Right hindlimb (tissue), 1 donor: ENCODE measurements around the gene OLA1.

Experiments used
- DNase-seq: peaks from one replicate; pipeline ENCODE4 v3.0.0-alpha.2; 2018

The OLA1 gene

DNA sequence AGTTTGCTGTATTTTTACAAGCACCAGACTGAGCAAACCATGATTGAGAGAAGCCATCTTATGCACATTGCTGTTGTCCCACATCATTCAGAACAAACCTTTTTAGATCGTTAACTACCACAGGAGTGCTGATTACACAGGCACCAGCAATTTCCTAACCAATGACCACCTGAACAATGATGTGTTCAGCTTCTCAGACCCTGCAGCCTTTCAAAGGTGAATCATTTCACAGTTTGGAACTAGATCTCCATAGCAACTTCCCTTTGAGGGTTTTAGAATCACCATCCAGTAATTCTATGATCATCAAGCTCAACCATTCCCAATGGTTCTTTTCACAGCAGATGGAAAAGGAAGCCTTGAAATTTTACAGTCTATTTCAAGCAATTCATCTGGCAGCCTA, 71.4 kb downstream of the OLA1 start:
- DNase-seq = no peak

- no peak for DNase-seq
Observed at GRCh38 chr2:174174741-174175140, 73.6 kb downstream of the OLA1 start.

DNA sequence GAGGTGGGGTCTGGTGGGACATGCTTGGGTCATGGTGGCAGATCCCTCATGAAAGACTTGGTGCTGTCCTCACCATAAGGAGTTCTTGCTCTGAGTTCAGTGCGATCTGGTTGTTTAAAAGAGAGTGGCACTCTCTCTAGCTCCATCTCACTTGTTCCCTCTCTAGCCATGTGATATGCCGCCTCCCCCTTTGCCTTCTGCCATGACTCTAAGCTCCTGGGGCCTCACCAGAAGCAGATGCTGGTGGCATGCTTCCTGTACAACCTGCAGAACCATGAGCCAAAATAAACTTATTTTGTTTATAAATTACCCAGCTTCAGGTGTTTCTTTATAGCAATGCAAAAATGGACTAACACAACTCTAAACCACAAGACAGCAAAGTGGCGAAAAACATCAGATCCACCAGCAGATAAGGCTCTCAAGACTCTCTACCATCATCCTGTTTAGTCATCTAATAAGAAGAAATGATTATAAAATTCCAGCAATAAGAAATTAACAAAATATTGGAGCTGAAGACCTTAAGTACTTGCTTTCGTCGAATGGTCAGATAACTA, 75.5 kb downstream of the OLA1 start:
- no peak for DNase-seq

DNA sequence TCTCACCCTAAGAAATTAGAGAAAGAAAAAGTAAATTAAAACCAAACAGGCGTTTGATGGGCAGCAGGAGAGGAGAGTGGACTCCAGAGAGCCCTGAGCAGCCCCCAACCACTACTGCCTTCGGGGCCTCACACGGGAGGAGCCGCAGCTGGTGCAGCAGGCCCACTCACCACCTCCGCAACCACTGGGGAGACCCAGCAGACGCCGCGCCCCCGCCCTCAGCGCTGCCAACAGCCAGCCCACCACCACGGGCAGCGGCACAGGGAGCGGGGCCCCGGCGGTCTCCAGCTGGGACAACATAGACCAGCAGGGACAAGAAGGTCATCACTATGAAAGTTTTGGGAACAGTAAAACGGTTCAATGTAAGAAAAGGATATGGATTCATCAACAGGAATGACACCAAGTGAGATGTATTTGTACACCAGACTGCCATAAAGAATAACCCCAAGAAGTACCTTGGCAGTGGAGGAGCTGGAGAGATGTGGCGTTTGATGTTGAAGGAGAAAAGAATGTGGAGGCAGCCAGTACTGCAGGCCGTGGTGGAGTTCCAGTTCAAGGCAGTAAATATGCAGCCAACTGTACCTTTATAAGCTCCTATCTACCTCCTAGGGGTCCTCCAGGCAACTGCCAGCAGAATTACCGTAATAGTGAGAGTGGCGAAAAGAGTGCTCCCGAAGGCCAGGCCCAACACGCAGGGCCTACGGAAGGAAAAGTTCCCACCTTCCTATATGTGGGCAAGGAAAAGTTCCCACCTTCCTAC, 76.5 kb downstream of the OLA1 start:
- DNase-seq = no peak

DNA sequence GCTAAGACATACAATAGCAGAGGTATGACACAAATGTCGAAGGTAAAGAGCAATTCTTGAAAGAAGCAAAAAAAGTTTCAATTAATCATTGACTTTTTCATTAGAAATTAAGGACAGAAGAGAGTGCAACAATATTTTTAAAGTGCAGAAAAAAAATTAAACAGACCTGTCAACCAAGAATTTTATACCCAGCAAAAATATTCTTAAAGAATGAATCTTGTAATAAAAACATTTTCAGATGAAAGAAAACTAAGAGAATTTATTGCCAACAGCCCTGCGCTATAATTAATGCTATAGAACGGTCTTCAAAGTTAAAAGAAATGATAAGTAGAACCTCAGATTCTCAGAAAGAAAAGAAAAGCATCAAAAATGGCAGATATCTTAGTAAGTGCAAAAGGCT, 79.0 kb downstream of the OLA1 start:
- no peak for DNase-seq

DNA sequence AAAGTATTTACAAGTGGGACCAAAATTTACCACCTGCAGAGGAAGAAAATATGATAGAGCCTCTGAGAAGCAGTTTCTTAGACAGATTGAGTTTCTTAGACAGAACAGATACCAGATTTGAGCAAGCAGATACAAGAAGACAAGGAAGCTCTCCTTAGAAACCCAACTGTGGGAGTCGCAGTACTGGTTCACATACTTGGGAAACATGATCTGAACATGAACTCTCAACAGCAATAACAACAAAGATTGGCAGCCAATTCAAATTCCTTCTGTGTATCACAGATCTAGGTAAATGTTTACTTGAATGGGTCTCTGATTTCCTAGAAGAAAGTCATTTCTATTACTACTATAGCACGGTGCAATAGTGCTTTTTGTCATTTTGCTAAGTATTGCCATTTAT, 82.1 kb downstream of the OLA1 start:
- DNase-seq = no peak

- DNase-seq = no peak
Observed at GRCh38 chr2:174161490-174161889, 86.8 kb downstream of the OLA1 start.

DNA sequence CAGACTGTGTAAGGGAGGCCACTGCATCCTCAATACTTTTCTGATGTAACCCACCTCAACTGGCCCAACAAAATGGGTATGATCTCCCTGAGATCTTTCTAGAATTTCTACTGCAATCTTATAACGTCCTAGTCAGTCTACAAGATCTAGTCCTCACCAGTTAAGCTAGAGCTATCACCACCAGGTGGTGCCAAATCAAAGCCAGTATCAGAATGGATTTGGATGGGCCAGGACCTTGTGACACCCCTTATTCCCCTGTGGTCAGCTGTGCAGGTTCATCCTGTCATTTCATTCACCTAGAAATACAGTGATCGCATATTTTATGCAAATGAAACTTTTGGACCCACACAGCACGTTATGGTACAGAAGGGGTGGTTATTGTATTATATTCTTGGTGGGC, 90.3 kb downstream of the OLA1 start:
- no peak for DNase-seq

DNA sequence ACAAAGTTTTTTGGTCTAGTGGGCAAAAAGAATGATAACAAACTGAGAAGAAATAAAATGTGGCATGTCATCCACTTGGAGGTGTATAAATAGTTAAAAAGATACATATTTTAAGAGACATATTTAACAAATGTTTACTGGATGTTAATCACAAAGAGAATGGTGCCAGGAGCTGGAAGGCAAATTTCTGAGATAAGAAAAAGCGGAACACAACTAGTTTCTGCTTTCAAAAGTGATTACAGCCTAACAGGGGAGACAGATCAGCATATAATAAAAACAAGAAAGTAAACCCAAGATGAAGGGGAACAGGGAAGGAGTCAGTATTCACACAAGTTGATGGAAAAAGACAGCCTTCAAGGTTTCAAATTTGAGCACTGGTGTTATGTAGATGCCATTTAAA, 91.3 kb downstream of the OLA1 start:
- no peak for DNase-seq

DNA sequence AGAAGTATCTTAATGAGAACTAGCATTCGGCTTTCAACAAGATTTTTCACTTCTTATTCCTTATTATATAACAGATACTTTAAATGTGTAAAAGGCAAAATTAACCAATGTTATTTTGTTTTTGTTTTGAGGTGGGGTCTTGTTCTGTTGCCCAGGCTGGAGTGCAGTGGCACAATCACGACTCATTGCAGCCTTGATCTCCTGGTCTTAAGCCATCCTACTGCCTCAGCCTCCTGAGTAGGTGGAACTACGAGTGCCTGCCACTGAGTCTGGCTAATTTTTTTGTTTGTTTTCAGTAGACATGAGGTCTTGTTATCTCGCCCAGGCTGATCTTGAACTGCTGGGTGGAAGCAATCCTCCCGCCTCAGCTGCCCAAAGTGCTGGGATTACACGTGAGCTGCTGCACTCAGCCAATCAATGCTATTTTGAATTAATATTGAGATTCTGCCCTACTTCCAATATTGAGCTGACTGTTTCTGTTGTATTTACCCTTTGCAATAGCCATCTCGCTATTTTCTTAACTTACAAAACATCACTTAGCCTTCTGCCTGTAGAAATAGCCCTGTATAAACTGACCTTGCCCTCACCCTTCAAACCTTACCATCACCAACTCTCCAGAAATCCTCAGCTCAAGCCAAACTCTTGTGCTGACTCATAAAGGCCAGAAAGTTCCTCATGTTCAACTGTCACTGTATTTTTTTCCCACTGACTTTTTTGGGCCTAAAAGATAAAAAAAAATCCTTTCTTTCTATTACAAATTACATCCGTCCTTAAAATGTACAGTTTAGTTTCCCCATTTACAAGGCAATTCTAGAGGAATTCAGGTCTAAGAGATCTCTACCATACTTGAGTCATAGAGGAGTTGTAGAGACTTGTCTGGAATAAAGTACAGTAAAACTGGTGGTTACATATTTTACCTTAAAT, 94.3 kb downstream of the OLA1 start:
- DNase-seq = no peak

- DNase-seq = no peak
Observed at GRCh38 chr2:174149530-174149929, 98.8 kb downstream of the OLA1 start.

DNA sequence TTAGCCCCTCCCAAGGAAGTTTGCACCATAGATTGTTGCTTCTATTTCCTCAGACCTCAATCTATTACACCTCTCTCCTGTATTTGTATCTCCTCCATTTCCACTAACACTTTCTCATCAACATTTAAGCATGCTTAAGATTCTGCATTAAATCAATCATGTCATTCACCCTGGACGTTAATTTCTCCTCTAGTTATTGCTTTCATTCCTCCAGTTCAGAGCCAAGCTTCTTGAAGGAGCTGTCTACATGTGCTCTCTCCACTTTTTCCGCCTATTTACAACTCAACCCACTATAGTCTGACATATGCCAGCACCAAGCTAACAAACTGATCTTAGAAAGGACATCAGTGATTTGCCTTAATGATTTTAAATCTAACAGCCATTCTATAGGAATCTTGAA, 99.5 kb downstream of the OLA1 start:
- no peak for DNase-seq

DNA sequence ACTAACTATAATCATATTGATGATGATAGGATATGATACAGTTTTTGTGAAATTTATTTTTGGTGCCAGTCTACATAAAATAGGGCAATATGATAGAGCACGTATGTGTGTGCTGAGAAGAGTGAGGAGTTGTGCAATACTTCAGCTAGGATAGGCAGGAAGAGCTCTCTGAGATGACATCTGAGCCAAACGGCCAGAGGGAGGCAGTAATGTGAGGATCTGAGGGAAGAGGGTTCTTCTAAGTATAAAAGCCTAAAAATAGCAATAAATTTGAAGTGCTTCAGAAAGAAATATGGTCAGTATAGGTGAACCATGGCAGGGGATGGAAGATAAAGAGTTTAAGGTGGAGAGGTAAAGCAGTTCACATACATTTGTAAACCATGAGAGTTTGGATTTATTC, 102.5 kb downstream of the OLA1 start:
- DNase-seq = no peak

- no peak for DNase-seq
Observed at GRCh38 chr2:174142290-174142689, 106.0 kb downstream of the OLA1 start.

DNA sequence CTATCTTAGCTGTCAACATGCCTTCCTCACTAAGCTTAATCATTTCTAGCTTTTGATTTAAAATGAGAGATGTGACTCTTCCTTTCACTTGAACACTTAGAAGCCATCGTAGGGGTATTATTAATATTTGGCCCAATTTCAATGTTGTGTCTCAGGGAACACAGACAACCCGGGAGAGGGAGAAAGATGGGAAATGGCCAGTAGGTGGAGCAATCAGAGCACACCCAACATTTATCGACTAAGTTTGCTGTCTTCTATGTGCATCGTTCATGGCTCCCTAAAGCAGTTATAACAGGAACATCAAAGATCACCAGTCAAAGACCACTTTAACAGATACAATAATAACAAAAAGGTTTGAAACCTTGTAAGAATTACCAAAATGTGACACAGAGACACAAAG, 110.2 kb downstream of the OLA1 start:
- DNase-seq = no peak

DNA sequence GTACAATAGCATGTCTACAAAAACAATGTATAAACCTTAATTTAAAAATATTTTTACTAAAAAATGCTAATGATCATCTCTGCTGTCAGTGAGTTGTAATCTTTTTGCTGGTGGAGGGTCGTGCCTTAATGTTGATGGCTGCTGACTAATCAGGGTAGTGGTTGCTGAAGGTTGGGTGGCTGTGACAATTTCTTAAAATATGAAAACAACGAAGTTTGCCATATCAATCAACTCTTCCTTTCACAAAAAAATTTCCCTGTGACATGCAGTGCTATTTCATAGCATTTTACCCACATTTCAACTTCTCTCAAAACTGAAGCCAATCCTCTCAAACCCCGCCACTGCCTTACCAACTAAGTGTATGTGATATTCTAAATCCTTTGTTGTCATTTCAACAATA, 112.4 kb downstream of the OLA1 start:
- DNase-seq = no peak

GRCh38 chr2:174125090-174125489, 123.2 kb downstream of the OLA1 start:
- DNase-seq = no peak

DNA sequence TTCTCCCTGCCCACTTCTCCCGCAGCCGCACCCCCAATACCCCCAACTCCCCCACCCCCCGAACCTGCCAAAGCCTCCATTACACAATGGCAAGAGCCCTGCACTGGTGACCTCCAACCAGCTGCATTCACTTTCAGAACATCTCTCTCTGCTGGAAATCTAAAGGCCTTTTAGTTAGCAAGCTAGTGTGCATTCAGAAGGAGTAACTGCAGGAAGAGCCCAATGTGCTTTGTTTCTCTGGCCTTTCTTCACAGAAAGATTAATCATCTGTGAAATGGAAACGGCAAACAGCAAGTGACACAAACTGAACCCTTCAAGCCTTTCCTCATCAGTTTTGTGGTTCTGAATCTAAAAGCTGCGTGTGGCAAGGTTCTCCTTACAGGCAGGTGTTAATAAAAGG, 124.2 kb downstream of the OLA1 start:
- DNase-seq = no peak

DNA sequence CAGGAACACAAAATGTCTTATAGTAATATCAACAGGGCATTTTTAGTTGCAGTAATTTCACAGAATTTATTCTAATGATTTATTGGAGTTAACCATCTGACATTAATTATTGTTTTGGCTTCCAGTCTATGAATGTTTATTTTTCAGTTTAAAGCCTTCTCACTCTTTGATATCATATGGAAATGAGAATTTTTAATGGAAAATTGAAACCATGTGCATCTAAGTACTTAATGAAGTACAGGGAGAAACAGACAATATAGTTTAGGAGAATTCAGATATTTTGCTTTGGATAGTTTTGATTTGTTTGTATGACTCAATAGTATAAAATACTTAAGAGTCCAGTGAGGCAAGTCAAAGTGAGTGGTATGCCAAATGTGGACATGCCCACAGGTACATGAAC, 126.1 kb downstream of the OLA1 start:
- DNase-seq = no peak

DNA sequence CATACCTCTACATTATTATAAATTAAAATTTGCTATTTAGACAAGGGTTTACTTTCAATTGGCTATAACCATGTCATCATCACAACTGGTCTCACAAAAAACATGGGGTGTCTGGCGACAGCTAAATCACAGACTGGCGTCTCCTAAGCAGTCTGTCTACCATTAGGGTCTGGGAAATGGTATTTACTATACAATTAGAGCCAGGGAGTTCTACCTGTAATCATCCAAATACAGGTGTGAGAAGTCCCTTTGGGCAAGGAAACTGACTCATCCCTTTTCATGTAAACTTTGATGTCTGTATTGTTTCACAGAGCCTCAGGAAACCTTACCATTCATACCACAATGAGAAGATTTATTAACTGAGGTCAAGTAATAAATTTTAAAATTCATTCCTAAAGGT, 126.7 kb downstream of the OLA1 start:
- DNase-seq = no peak

- no peak for DNase-seq
Observed at GRCh38 chr2:174121175-174121574, 127.2 kb downstream of the OLA1 start.

GRCh38 chr2:174120346-174120745, 128.0 kb downstream of the OLA1 start:
- DNase-seq = no peak

DNA sequence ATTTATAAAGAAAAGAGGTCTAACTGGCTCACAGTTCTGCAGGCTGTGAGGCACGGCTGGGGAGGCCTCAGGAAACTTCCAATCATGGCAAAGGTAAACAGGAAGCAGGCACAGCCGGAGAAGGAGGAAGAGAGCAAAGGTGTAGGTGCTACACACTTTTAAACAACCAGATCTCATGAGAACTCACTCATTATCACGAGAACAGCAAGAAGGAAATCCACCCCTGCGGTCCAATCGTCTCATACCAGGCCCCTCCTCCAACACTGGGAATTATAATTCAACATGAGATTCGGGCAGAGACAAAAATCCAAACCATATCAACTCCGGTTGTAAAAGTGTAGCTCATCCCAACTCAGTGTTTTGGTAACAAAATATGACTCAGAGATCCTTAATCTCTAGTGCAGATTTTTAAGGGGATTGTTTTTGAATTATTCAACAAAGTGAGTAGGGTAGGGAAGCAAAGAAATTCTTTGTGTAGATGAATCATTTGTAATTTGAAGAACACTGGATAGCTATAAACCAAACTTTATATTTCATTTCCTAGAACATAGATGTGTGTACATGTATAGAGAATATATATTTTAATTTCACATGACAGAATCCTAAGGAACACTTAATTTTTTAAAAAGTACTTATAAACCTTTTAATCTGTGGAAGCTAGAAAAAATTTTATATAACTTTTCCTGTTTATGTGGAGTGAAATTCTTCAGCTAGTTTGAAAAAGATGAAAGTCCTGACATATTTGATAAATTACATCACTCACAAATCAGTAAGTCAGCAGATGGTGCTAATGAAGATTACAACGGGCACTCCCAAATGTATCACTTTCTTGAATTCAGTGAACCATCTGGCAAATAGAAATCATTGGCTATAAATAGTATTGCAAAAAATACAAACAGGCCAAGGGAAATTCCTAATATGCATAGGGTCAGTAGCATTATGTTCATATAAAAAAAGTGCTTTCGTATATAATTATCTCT, 130.1 kb downstream of the OLA1 start:
- no peak for DNase-seq
